ENCODE measurements around the gene HOXD8. TPM values are rescaled to one million over a fixed set of nuclear protein-coding genes. Genes with fewer than 3 reads are reported as not detected.
A peak's percentile ranks its signal among the peaks of the same experiment; 100 is the strongest.

Gene HOXD8
- total RNA-seq, 1 donor from 2014 or later = 30.3 TPM

DNA sequence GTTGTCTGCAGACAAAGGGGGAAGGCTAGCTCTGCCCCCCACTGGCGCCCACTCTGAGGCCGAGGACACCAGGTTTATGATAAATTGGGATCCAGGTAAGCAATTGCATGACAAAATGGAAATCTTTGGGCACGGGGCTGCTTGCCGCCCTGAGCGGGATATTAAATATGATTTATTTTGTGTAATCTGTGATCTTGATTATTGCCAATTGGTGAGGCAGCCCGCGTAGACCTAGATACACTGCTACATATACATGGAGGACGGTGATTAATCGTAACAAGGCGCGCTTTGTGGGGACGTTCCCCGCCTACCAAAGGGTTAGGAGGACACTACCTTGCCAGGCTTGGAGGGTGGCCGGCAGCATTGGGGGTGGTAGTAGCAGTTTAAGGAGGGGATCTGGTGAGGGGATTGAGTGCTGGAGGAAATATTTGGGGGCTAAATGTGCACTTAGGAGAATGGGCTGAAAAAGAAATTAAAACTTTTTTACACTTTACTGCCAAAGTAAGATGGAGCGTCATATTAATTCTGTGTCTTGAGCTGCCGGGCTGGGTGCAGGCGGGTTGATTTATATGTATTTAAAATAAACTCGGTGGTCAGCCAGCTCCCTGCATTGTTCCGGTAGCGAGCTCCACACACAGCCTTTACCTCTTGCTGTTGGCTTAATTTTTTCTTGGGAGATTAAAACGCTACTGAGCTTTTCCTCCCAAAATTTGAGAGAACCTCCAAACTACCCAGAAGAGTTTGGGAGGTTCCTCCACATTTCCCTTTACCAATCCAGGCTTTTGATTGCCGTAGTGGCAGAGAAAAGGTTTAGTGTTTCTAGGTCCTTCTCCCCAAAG, 31.7 kb downstream of the HOXD8 start:
- no peak for DNase-seq

- no peak for DNase-seq
Observed at GRCh38 chr2:176161825-176162626, 32.5 kb downstream of the HOXD8 start.

GRCh38 chr2:176162911-176163671, 33.6 kb downstream of the HOXD8 start:
- no peak for DNase-seq

DNA sequence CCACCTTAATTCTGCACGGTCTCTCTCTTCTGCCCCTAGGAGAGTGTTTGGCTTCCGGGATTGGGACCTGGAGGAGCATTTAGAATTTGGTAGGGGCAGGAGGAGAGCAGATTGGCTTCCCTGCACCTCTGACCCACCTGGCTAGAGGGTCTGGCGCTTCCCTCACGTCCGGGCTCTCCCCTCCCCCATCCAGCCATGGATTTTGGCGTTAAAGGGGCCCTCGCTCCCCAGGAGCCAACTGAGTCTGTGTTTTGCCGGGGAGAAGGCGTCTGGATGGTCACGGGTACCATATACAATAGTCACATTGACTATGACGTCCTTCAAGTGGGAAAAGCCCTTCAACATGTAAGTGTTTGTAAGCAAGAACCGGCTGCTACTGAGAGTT, 34.2 kb downstream of the HOXD8 start:
- no peak for DNase-seq

DNA sequence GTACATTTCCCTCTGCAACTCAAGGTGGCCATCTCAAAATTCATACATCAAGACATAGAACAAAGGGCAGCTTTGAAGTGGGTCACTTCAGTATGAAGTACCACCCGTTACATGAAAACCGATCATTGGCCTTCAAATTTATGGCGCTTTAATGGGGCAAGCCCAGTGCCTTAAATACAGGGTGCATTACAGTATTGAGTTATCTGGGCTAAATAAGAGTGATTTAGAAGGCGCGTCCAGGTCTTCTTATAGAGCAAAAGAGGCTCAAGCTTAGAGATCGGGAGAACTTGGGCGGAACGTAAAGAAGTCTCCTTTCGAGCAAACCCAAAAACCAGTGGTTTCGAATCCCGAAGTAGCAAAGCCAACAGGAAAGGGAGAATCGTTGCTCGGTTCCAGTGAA, 34.7 kb downstream of the HOXD8 start:
- DNase-seq = no peak

GRCh38 chr2:176164611-176165369, 35.3 kb downstream of the HOXD8 start:
- no peak for DNase-seq

GRCh38 chr2:176165370-176166050, 36.0 kb downstream of the HOXD8 start:
- no peak for DNase-seq

- no peak for DNase-seq
Observed at GRCh38 chr2:176166272-176166671, 36.8 kb downstream of the HOXD8 start.

- no peak for DNase-seq
Observed at GRCh38 chr2:176167398-176167797, 37.9 kb downstream of the HOXD8 start.

- no peak for DNase-seq
Observed at GRCh38 chr2:176169181-176169580, 39.7 kb downstream of the HOXD8 start.

DNA sequence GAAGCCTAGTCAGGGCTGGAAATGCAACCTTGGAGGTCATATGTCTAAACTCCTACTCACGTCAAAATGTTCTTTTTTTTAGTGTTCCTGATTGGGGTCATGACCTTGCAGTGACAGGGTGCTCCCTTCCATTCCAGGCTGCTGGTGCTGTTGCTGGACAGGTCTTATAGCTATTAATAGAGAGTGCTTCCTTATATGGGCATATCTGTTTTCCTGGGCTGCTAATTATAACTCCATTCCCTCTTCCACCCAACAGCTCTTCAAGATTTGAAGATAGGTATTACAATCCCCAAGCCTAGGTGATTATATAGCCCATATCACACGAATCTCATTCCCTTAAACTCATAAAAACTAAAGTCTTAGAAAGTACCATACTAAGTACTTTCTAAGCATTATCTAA, 40.2 kb downstream of the HOXD8 start:
- DNase-seq = no peak

DNA sequence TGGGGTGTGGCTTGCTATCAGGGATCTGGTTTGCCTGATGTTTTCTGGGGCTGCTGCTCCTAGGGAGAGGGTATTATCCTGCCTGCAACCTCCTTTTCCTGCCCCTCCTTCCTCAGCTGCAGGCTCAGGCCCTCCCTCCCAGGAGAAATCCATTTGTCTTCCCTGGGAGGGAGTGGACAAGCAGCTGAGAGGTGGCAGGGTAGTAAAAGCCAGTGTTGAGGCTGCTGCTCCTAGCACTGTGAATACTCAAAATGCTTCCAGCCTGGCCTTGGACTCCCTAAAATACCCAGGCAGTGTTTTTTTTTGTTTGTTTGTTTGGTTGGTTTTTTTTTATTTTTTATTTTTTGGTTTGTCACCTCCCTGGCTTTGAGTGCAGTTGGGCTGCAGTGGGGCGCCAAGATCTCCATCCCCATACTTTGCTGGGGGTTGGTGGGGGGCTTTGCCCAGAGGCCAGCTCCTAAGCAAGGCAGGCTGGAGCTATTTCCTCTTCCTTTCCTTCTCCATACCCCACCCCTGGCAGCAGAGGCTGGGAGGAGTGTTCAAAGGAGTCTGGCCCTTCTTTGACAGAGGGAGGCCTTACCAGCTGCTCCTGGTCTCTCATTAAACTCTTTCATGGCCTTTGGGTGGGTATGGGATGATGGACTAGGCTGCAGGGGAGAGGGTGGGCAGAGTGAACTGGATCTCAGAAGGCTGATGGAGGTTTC, 41.2 kb downstream of the HOXD8 start:
- DNase-seq = peak; percentile 38

GRCh38 chr2:176171351-176172006, 42.0 kb downstream of the HOXD8 start:
- DNase-seq = no peak

- DNase-seq = no peak
Observed at GRCh38 chr2:176172007-176172894, 42.7 kb downstream of the HOXD8 start.

GRCh38 chr2:176172895-176173566, 43.5 kb downstream of the HOXD8 start:
- no peak for DNase-seq

DNA sequence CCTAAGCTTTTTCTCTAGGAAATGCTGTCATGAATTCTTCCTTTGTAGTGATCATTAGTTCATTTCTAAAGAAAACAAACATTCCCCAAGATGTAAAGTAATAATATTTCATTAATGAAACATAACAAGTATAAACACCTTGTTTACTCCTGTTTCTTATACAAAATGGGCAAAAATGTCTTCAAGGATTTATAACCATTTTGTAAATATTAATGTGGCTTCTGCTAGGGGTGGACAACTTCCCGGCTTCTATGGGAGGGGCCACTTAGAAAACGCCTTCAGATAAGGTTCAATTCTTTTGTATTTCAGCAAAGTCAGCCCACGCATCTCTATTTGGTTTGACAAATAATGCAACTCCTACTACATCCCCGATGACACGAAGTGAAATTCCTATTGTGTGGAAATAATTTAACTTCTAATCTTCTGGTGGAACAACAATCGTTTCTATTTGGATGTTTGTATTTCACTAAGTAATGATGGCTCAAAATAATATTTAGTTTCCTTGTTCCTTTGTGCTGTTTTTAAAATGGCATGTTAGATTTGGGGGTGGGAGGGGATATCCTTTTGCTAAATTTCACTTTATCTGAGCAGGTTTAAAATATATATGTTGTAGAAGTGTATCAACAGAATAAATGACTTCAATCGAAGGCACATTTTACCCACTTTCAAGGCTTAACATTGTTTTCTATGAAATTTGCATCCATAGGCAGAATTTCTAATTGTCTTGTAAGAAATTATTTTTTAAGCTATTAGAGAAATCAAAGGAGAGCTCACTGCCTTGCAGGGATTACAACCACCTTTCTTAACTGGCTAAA, 44.3 kb downstream of the HOXD8 start:
- DNase-seq = peak; percentile 47

- DNase-seq = no peak
Observed at GRCh38 chr2:176174382-176174823, 44.9 kb downstream of the HOXD8 start.

Measured in dermis blood vessel endothelial cell (primary cell).